Right renal cortex interstitium (tissue), 3 donors: ENCODE measurements around the gene PSMC5. TPM values are rescaled to one million over a fixed set of nuclear protein-coding genes. Genes with fewer than 3 reads are reported as not detected.
"Not testable (repeated sequence)": the region's sequence is repeated elsewhere in the genome, so short reads cannot be mapped to it uniquely, and the experiment has no call there.

Experiments used
- DNase-seq, 3 donors: peaks; one replicate each; pipeline ENCODE4 v3.0.0-alpha.2; 2013; ENCODE audit warnings: low read depth in 3 of 3, low spot score in 2 of 3
- polyA plus RNA-seq, 3 donors: library from polyadenylated mRNA; unstranded; fragments of 120-200 nt; gene quantifications; one replicate each; pipeline ENCODE4 v1.2.1, GENCODE V29; 2013; ENCODE audit not compliant: insufficient read length in 3 of 3

PSMC5 gene
- polyA plus RNA-seq: 100 to 1,000 TPM; 191 to 203 (median 198) TPM

- DNase-seq: peak; percentile 95 to 97 (median 96)
These were observed at the start of gene PSMC5, which contains the start of gene FTSJ3 for GRCh38 chr17:63827002-63827800. Gene PSMC5, plus strand, starts transcription at chr17:63827431. Its CDS starts 60 bp downstream, at chr17:63827491. Gene FTSJ3, minus strand, starts transcription at chr17:63827663. Its CDS starts 761 bp downstream, at chr17:63826902.

- no peak for DNase-seq
These were observed 46.7 kb upstream of the PSMC5 start for GRCh38 chr17:63780507-63780906.

- no peak for DNase-seq
These were observed 46.3 kb upstream of the PSMC5 start for GRCh38 chr17:63780928-63781327.

- DNase-seq: no peak
These were observed 43.7 kb upstream of the PSMC5 start for GRCh38 chr17:63783522-63783921.

GRCh38 chr17:63785556-63785955, 41.7 kb upstream of the PSMC5 start:
- no peak for DNase-seq

GRCh38 chr17:63786117-63786516, 41.1 kb upstream of the PSMC5 start:
- no peak for DNase-seq

GRCh38 chr17:63786971-63787711, 40.1 kb upstream of the PSMC5 start:
- DNase-seq: no peak

- DNase-seq: no peak
These were observed 37.2 kb upstream of the PSMC5 start for GRCh38 chr17:63790057-63790456.

- DNase-seq: no peak
These were observed 35.0 kb upstream of the PSMC5 start for GRCh38 chr17:63792055-63792729.

GRCh38 chr17:63796375-63796774, 30.9 kb upstream of the PSMC5 start:
- not testable (repeated sequence) for DNase-seq

GRCh38 chr17:63798572-63799106, 28.6 kb upstream of the PSMC5 start:
- DNase-seq: no peak

- no peak for DNase-seq
These were observed 26.4 kb upstream of the PSMC5 start for GRCh38 chr17:63800783-63801182.

GRCh38 chr17:63804328-63804727, 22.9 kb upstream of the PSMC5 start:
- no peak for DNase-seq

GRCh38 chr17:63805591-63805990, 21.6 kb upstream of the PSMC5 start:
- no peak for DNase-seq

- DNase-seq: no peak
These were observed 17.3 kb upstream of the PSMC5 start for GRCh38 chr17:63809970-63810369.

- DNase-seq: no peak
These were observed 11.1 kb upstream of the PSMC5 start for GRCh38 chr17:63816123-63816522.

- no peak for DNase-seq
These were observed 10.6 kb upstream of the PSMC5 start for GRCh38 chr17:63816669-63817068.

GRCh38 chr17:63817736-63818385, 9.4 kb upstream of the PSMC5 start:
- no peak for DNase-seq

GRCh38 chr17:63819131-63819530, 8.1 kb upstream of the PSMC5 start:
- DNase-seq: no peak
